COLO668 (cell line): ENCODE measurements around the gene TMEM42.

Source experiments
- DNase-seq: peaks from one replicate; lab custom pipeline; 2025; ENCODE audit not compliant: unreplicated experiment; lab: John Stamatoyannopoulos, UW

Gene TMEM42

GRCh38 chr3:44870375-44871061 is 8.8 kb downstream of the TMEM42 start:
- DNase-seq, result peak; percentile 45

DNA sequence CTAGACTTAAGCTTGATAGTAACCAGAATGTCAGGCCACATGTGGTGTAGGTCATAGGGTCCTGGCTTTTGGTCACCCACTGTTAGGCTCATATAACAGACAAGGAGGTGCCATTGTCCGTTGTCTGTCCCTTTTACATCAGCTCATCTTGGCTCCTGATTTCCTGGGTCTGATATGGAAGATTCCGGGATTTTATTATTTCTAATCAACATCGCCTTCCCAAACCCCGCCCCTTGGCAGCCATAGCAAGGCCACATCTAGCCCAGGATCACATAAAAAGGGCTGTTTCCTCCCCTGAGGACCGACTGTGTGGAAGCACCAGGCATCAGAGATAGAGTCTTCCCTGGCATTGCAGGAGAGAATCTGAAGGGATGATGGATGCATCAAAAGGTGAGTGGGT is 12.6 kb downstream of the TMEM42 start, which contains the start of gene TGM4:
TSS of gene TGM4 (plus strand) at position 301 of the 400 bp plus-strand sequence. CDS start at position 372, 71 bp downstream.
- DNase-seq, result no peak

DNA sequence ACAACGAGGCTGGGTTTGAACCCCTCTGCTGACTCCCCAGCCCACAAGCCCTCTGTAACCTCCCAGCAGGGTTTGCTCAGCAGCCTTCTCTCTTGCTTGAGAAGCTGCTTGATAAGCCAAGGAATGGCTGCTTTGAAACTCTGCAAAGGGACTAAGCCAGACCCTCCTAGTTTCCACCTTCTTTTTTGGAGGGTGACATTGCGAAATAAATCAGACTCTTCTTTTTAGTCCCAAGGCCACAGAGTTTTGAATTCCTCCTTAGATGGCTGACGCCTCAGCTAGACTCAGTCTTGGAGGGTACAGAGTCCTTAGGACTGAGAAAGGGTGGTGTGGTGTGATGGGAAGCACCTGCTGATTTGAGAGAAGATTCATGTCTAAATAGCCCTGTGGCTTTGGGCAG is 13.9 kb downstream of the TMEM42 start:
- no peak for DNase-seq

- no peak for DNase-seq
Observed at GRCh38 chr3:44877333-44877732, 15.6 kb downstream of the TMEM42 start.

DNA sequence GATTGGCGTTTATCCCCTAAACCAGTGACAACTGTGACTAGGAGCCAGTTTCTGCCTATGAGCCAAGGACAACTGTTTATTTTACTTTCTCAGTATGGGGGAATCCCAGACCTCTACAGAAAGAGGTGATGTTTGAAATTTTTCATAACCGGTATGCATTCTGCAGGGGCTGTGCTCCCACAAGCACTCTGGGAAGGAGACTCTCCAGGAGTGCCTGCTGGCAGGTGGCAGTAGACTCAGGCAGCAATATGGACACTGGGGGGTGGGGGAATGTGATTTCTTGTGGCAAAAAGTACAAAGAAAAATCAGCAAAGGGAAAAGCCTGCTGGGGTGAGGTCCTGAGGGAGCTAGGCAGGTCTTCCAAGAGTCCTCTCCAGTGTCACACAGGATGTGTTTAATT is 18.6 kb downstream of the TMEM42 start:
- no peak for DNase-seq

- DNase-seq, result no peak
Observed at GRCh38 chr3:44883213-44883955, 21.7 kb downstream of the TMEM42 start.

DNA sequence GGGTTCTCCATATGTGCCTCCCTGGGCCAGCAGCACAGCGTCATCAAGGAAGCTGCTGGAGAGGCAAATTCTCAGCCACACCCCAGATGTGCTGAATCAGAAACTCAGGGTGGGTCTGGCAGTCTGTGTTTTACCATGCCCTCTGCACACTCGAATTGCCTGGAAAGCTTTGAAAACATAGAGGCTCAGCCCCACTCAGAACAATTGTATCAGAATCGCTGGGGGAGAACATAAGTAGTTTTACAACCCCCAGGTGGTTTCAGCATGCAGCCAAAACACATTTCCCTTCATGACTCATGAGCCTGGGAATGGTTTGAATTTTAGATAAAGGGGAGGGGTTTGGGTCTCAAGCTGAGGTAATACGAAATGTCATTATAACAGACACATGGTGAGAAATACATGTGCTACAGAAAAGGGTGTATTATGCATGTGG is 22.3 kb downstream of the TMEM42 start:
- no peak for DNase-seq

- DNase-seq, result no peak
Observed at GRCh38 chr3:44885618-44886017, 23.9 kb downstream of the TMEM42 start.

GRCh38 chr3:44886561-44886960 is 24.8 kb downstream of the TMEM42 start:
- DNase-seq, result peak; percentile 4

GRCh38 chr3:44887101-44887500 is 25.4 kb downstream of the TMEM42 start:
- no peak for DNase-seq

DNA sequence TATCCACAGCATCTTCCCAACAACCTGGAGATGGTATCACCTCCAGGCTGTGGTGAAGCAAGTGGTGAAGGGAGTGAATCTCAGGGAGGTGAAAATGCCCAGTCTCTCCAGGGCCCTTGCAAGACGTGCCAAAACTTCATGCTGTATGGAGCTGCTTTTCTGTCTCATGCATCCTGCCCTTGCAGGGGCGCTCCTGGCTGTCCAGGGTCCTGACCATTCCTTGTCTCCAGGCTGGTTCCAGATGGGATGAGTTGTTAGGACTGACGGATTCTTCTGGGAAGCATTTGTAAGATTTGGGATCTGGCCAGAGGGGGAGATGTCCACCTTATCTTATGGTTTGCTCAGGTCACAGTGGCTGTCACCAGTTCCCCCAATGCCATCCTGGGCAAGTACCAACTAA is 28.5 kb downstream of the TMEM42 start:
- DNase-seq, result no peak

GRCh38 chr3:44890852-44891251 is 29.1 kb downstream of the TMEM42 start:
- DNase-seq, result no peak

DNA sequence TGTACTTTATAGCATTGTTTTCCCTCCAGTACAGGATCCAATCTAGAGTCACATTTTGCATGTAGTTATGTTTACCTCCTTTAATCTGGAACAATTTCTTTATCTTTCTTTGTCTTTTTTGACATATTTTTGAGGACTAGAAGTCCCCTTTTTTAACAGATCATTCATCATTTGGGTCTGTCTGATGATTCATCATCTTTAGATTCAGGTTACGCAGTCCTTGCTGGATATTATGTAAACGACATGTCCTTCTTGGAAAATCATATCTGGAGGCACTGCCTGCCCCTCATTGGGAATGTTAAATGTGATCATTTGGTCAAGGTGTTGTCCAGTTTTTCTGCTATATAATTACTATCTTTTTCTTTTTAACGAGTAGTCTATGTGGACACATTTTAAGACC is 31.0 kb downstream of the TMEM42 start:
- DNase-seq, result no peak

DNA sequence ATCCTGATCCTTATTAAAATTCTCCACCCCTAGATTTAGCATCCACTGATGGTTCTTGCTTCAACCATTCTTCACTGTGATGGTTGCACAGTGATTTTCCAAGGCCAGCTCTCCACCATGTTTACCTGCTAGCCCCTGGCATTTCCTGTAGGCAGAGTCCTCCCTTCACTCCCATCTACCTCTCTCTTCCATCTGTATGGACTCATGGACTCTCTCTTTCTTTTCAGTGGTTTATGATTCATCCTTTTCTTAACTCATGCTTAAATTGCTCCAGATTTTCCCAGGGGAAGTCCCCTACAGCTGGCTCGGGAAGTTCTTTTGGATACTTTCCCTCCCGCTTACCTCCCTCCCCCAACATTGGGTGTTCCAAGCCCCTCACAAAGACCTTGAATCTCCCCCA is 31.4 kb downstream of the TMEM42 start:
- DNase-seq, result no peak

DNA sequence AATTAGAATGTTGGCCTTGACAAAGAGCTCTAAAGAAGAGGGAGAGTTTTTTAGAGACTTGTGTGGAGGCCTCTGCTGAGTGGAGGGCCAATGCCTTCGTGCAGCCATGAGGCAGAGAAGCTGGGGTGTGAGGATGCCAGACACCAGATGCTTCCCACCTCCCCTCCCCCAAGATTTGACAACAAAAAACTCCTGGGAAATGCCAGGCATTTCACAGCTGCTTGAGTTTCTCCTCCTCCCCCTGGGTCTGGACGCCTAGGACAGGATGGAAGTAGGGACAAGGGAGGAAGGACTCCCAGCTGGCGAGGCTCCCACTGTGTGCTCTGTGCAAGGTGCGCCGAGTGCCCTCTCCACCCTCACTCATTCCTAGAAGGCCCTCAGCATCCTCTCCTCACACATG is 32.8 kb downstream of the TMEM42 start:
- no peak for DNase-seq

DNA sequence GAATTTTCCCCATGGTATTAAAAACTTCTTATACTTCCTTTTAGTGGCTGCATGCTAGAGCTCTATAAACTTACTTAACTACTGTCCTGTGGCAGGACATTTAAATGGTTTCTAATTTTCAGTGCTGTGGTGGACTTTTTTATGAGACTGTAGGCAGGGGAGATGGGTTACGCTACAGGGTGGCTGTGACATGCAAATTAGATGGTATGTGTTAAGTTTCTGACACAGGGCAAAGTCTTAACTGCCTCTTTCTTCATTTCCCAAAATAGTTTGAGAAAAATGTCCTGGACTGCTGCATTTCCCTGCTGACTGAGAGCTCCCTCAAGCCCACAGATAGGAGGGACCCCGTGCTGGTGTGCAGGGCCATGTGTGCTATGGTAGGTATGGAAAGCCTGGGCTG is 34.7 kb downstream of the TMEM42 start:
- DNase-seq, result no peak

DNA sequence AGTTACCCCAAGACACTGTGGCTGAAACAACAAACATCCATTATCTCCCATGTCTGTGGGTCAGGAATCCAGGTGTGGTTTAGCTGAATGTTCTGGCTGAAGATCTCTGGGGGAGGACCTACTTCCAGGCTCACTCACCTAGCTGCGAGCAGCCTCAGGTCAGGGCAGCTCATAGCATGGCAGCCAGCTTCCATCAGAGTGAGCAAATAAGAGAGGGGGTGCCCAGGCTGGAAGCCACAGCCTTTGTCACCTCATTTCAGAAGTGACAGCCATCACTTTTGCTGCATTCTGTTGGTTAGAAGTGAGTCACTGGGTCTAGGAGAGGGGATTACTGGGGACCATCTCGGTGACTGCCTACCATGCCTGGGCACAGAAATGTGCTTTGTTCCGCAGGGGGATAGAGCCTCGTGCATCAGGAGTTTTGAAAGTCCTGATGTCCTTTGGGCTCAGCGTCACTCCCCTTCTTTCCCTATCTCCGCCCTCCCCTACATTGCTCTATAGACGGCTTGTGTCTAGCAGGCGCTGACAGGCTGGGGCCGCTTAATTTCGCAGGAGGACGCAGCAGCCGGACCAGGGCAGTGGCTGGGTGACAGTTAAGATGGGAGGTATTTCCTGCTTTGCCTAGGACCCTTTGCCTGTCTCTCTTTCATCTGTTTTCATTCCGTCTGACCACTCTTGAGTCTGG is 38.1 kb downstream of the TMEM42 start:
- no peak for DNase-seq

DNA sequence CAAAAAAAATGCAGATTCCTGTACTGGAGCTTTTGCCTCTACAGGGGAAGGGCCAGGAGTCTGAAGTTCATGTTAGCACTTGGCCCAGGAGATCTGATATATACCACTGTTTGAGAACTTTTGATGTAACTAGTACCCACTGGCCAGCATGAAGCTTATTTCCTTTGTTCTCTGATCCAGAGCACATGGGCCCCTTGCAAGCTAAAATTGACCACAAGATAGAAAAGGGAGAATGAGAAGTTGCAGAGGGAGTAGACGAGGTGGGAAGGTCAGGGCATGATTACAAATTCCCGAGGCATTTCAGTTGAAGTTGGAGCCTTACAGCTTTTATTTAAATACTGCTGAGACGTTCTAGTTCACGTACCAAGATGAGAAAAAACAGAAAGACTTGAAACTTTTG is 40.9 kb downstream of the TMEM42 start:
- no peak for DNase-seq

DNA sequence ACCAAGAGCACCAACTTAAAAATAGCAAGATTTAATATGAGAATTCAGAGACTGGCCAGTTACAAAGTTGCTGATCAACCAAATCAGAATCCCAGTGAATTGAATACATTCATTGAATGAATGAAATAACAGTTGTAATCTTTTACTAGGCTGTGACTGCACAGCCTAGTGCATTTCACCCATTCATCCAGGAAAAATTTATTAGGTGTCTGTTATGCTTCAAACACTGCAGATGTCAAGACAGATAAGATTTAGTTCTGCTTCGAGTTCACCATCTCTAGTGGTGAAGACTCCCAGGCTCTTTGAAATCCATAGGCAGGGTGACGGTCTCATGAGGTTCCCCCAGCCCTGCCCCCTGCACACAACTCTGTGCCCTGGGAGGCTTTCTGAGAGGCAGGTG is 41.6 kb downstream of the TMEM42 start:
- DNase-seq, result no peak

DNA sequence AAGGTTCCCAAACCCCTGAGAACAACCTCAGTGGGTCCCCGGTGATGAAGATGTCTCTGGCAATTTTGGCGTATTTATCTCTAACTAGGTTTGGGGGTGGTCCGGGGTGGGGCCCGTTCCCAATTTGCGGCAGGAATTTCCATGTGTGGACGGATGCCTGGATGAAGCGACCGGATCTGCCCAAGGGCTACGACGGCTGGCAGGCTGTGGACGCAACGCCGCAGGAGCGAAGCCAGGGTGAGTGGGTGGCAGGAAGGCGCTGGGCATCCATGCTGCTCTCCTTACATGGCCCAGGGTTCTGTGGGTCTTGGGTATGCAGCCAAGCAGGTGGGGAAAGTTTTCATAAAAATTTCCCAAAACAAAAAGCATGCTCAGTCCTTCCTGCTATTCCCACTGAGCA is 42.0 kb downstream of the TMEM42 start:
- DNase-seq, result no peak

- DNase-seq, result no peak
Observed at GRCh38 chr3:44905446-44906157, 43.9 kb downstream of the TMEM42 start.
